ENCODE data around the gene RADIL.

RADIL gene

DNA sequence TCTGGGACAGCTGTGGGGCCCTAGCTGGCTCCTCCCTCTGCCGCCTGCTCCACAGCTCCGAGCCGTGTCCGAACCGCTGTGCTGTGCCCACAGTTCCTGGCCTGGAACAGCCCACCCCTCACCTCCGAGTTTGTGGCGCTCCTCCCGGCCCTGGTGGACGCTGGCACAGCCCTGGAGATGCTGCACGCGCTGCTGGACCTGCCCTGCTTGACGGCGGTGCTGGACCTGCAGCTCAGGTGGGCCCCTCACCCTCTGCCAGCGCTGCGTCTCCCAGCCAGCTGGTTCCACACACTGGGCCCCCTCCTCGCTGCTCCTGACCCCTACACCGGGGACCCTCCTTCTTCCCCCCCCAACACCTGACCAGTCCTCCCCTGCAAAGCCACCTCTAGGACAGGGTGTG, 96.0 kb downstream of the RADIL start:
- TF ChIP-seq, protein P1, sequence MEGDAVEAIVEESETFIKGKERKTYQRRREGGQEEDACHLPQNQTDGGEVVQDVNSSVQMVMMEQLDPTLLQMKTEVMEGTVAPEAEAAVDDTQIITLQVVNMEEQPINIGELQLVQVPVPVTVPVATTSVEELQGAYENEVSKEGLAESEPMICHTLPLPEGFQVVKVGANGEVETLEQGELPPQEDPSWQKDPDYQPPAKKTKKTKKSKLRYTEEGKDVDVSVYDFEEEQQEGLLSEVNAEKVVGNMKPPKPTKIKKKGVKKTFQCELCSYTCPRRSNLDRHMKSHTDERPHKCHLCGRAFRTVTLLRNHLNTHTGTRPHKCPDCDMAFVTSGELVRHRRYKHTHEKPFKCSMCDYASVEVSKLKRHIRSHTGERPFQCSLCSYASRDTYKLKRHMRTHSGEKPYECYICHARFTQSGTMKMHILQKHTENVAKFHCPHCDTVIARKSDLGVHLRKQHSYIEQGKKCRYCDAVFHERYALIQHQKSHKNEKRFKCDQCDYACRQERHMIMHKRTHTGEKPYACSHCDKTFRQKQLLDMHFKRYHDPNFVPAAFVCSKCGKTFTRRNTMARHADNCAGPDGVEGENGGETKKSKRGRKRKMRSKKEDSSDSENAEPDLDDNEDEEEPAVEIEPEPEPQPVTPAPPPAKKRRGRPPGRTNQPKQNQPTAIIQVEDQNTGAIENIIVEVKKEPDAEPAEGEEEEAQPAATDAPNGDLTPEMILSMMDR (IDR thresholded peaks at IDR 0.05; ENCODE audit: low read depth, low read length, missing control alignments), result no peak
- H3K4me3 ChIP-seq (ENCODE audit: low read depth, low read length), result no peak overlapping the region
- peaks cover 87% of the 10 kb centered on the region for H3K36me3 ChIP-seq (replicated peaks)
- H3K27me3 ChIP-seq (replicated peaks), result no peaks in the 10 kb centered on the region
- no peak overlapping the region for H3K27ac ChIP-seq
- DNase-seq, result no peak
- in situ Hi-C loops (cut with HindIII; ENCODE audit: low pct_ligation_motif_present, low sequenced_read_pairs), result no loop called here

DNA sequence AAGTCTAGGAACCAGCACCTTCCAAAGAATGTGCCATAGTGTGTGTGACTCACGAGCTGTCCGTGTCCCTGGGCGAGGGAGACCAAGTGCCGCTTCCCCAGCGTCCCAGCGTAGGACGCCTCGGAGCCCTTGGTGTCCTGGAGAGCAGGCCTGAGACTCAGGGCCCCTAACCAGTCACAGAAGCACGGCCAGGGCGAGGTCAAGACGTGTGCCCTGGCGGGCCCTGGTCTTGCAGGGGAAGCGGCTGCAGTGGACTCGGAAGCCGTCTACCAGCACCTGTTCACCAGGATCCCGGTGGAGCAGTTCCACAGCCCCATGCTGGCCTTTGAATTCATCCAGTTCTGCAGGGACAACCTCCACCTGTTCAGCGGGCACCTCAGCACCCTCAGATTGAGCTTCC, 97.5 kb downstream of the RADIL start:
- H3K27ac ChIP-seq, result no peak overlapping the region
- H3K36me3 ChIP-seq (replicated peaks), result peaks cover 92% of the 10 kb centered on the region
- in situ Hi-C loops (cut with HindIII; ENCODE audit: low pct_ligation_motif_present, low sequenced_read_pairs), result no loop called here
- TF ChIP-seq, protein P1 (IDR thresholded peaks at IDR 0.05; ENCODE audit: low read depth, low read length, missing control alignments), result no peak
- no peak for DNase-seq
- H3K27me3 ChIP-seq (replicated peaks), result no peaks in the 10 kb centered on the region
- H3K4me3 ChIP-seq (ENCODE audit: low read depth, low read length), result no peak overlapping the region

DNA sequence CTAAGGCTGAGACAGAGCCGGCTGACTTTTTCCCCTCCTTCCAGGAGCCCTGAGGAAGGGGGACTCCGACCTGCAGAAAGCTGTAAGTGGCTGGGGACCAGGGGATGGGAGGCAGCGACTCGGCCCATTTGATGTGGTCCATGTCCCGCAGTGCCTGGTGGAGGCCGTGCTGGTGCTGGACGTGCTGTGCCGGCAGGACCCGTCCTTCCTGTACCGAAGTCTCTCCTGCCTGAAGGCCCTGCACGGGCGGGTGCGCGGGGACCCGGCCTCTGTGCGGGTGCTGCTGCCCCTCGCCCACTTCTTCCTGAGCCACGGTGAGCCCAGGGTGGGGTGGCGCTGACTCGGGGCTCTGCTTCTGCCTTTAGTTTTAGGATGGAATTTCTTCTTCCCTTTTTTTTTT, 98.1 kb downstream of the RADIL start:
- no peak for DNase-seq
- TF ChIP-seq, protein P1 (IDR thresholded peaks at IDR 0.05; ENCODE audit: low read depth, low read length, missing control alignments), result no peak
- no peak overlapping the region for H3K4me3 ChIP-seq (ENCODE audit: low read depth, low read length)
- H3K27me3 ChIP-seq (replicated peaks), result no peaks in the 10 kb centered on the region
- in situ Hi-C loops (cut with HindIII; ENCODE audit: low pct_ligation_motif_present, low sequenced_read_pairs), result no loop called here
- H3K36me3 ChIP-seq (replicated peaks), result peaks cover 87% of the 10 kb centered on the region
- H3K27ac ChIP-seq, result no peak overlapping the region

DNA sequence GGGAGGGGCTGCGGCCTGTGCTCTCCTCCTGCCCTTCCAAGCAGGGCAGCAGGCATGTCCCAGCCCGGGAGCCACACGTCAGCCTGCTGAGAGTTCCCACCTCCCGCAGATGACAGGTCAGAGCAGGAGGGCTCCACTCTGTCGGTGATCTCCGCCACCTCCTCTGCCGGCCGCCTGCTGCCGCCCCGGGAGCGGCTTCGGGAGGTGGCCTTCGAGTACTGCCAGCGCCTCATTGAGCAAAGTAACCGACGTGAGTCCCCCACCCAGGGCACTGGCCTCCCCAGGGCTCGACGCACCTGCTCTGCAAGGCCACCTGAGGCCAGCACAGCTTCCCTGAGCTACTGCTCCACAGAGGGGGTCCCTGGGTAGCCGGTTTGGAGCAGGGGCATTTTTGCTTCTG, 98.7 kb downstream of the RADIL start:
- Histone ChIP-seq H3K4me3 (ENCODE audit: low read depth, low read length) (no peak overlapping the region), H3K36me3 (replicated peaks) (peaks cover 85% of the 10 kb centered on the region), H3K27ac (no peak overlapping the region), H3K27me3 (replicated peaks) (no peaks in the 10 kb centered on the region)
- no peak for DNase-seq
- TF ChIP-seq, protein P1 (IDR thresholded peaks at IDR 0.05; ENCODE audit: low read depth, low read length, missing control alignments), result no peak
- in situ Hi-C loops (cut with HindIII; ENCODE audit: low pct_ligation_motif_present, low sequenced_read_pairs), result no loop called here

DNA sequence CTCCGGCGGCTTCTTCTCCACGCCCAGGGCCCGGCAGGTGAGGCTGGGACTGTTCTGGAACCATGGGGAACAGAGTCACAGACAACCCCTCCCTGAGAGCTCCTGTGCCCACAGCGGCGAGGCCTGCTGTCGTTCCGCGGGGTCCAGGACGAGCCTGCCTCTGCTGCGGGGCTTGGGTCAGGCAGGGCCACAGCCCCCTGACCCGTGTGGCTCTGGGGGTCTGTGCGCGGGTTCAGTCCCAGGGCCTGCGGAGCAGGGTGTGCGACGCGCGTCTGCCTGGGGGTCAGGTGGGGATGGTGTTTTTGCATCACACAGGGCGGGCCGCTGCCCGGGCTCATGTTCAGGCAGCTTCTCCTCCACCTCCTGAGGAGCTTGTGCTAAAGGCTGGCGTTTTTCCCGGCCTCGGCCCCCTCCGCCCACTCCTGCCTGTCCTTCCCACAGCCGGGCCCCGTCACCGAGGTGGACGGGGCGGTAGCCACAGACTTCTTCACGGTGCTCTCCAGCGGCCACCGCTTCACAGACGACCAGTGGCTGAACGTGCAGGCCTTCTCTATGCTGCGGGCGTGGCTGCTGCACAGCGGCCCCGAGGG, 99.7 kb downstream of the RADIL start:
- in situ Hi-C loops (cut with HindIII; ENCODE audit: low pct_ligation_motif_present, low sequenced_read_pairs), result no loop called here
- Histone ChIP-seq H3K4me3 (ENCODE audit: low read depth, low read length) (no peak overlapping the region), H3K27ac (no peak overlapping the region), H3K36me3 (replicated peaks) (peaks cover 77% of the 10 kb centered on the region), H3K27me3 (replicated peaks) (no peaks in the 10 kb centered on the region)
- TF ChIP-seq, protein P1 (IDR thresholded peaks at IDR 0.05; ENCODE audit: low read depth, low read length, missing control alignments), result no peak
- no peak for DNase-seq

DNA sequence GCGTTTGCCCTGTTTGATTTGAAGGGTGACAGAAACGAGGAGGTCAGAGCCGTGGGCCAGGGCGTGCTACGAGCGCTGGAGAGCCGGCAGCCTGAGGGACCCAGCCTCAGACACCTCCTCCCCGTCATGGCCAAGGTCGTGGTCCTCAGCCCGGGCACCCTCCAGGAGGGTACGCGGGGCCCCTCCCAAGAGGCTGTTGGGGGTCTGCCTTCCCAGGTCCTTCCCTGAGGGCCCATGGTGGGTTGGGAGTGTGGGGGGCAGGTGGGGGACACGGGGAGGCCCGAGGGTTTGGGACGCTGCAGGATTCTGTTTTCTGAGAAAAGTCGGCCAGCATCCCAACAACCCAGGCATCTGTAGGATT, 100.2 kb downstream of the RADIL start:
- H3K4me3 ChIP-seq (ENCODE audit: low read depth, low read length), result no peak overlapping the region
- DNase-seq, result no peak
- in situ Hi-C loops (cut with HindIII; ENCODE audit: low pct_ligation_motif_present, low sequenced_read_pairs), result no loop called here
- H3K36me3 ChIP-seq (replicated peaks), result peaks cover 71% of the 10 kb centered on the region
- no peaks in the 10 kb centered on the region for H3K27me3 ChIP-seq (replicated peaks)
- TF ChIP-seq, protein P1 (IDR thresholded peaks at IDR 0.05; ENCODE audit: low read depth, low read length, missing control alignments), result no peak
- H3K27ac ChIP-seq, result no peak overlapping the region

Measured in brain microvascular endothelial cell (primary cell).